HepG2 (cell line): ENCODE data around the gene PURB. TPM values are rescaled to one million over a fixed set of nuclear protein-coding genes. Genes with fewer than 3 reads are reported as not detected.

Source experiments
- CENPT ChIP-seq: sonication (generic); formaldehyde crosslinking; IDR thresholded peaks from 2 replicates; pipeline ENCODE4 v1.8.0; 2022; ENCODE audit warnings: low read depth, mild to moderate bottlenecking, moderate library complexity, missing genetic modification reagents
- DPF2 ChIP-seq: sonication (generic); formaldehyde crosslinking; IDR thresholded peaks from 2 replicates; pipeline ENCODE4 v1.4.0; 2020; ENCODE audit warnings: mild to moderate bottlenecking, low read depth, missing genetic modification reagents, borderline replicate concordance
- FOXK1 ChIP-seq: sonication (generic); formaldehyde crosslinking; IDR thresholded peaks from 2 replicates; pipeline ENCODE4 v1.4.0; 2020; ENCODE audit warnings: low read depth, missing genetic modification reagents, borderline replicate concordance
- GABPA ChIP-seq, 2 experiments: IDR thresholded peaks; 2 replicates each; pipeline ENCODE4 v1.6.1; 2011 to 2016; ENCODE audit warnings: low read depth in 2 of 2, low read length in 1 of 2, missing biosample characterization in 1 of 2, missing genetic modification characterization in 1 of 2
- HMGA1 ChIP-seq: sonication (generic); formaldehyde crosslinking; conservative IDR thresholded peaks from 2 replicates; pipeline ENCODE4 v1.4.0; 2020; ENCODE audit warnings: missing genetic modification reagents
- HNF4G ChIP-seq, 2 experiments: sonication (generic) in 1 of 2; formaldehyde crosslinking in 1 of 2; IDR thresholded peaks; 2 replicates each; pipeline versions ENCODE4 v1.4.0 to v1.6.1; 2011 to 2020; ENCODE audit warnings: borderline replicate concordance in 2 of 2, low read depth in 2 of 2, mild to moderate bottlenecking in 2 of 2, low read length in 1 of 2, missing genetic modification reagents in 1 of 2, moderate library complexity in 1 of 2
- MEIS1 ChIP-seq: sonication (generic); formaldehyde crosslinking; IDR thresholded peaks from 2 replicates; pipeline ENCODE4 v1.9.0; 2021; ENCODE audit warnings: mild to moderate bottlenecking, missing genetic modification reagents, moderate library complexity, borderline replicate concordance
- NFKB2 ChIP-seq: sonication (generic); formaldehyde crosslinking; IDR thresholded peaks from 2 replicates; pipeline ENCODE4 v1.4.0; 2020; ENCODE audit warnings: missing genetic modification reagents, borderline replicate concordance
- NPAS2 ChIP-seq: sonication (generic); formaldehyde crosslinking; IDR thresholded peaks from 2 replicates; pipeline ENCODE4 v1.8.0; 2022; ENCODE audit warnings: mild to moderate bottlenecking, missing genetic modification reagents, borderline replicate concordance
- TSC22D2 ChIP-seq: sonication (generic); formaldehyde crosslinking; IDR thresholded peaks from 2 replicates; pipeline ENCODE4 v1.5.1; 2020; ENCODE audit warnings: missing genetic modification reagents, mild to moderate bottlenecking, borderline replicate concordance
- ZNF256 ChIP-seq: sonication (generic); formaldehyde crosslinking; conservative IDR thresholded peaks from 2 replicates; pipeline ENCODE4 v1.4.0; 2020; ENCODE audit warnings: missing genetic modification reagents
- ZNF530 ChIP-seq: sonication (generic); formaldehyde crosslinking; IDR thresholded peaks from 2 replicates; pipeline ENCODE4 v1.5.0; 2020; ENCODE audit warnings: low read depth, mild to moderate bottlenecking, missing genetic modification reagents
- ZNF652 ChIP-seq: IDR thresholded peaks from 2 replicates; pipeline ENCODE4 v1.6.1; 2016; ENCODE audit warnings: low read depth, borderline replicate concordance
- ZNF678 ChIP-seq: sonication (generic); formaldehyde crosslinking; IDR thresholded peaks from 2 replicates; pipeline ENCODE4 v1.4.0; 2020; ENCODE audit warnings: mild to moderate bottlenecking, missing genetic modification reagents
- ZNF75D ChIP-seq: sonication (generic); formaldehyde crosslinking; IDR thresholded peaks from 2 replicates; pipeline ENCODE4 v1.8.1; 2023; ENCODE audit warnings: missing genetic modification reagents, mild to moderate bottlenecking, borderline replicate concordance
- ZNF790 ChIP-seq: sonication (generic); formaldehyde crosslinking; IDR thresholded peaks from 2 replicates; pipeline ENCODE4 v1.8.0; 2022; ENCODE audit warnings: missing genetic modification reagents, mild to moderate bottlenecking, borderline replicate concordance
- ZNF878 ChIP-seq: sonication (generic); formaldehyde crosslinking; IDR thresholded peaks from 2 replicates; pipeline ENCODE4 v1.8.1; 2023; ENCODE audit warnings: mild to moderate bottlenecking, missing genetic modification reagents, moderate library complexity
- polyA plus RNA-seq, 8 experiments: library from polyadenylated mRNA; depleted of rRNA in 3 of 8; stranded (reverse) in 7 of 8; unstranded in 1 of 8; fragments of >200 nt; fragmentation: Illumina TruSeq in 4 of 8; extraction: Trizol in 4 of 8; gene quantifications; 2 replicates each; pipeline versions ENCODE4 v1.2.1 to v1.2.3, GENCODE V29; 2011 to 2016; ENCODE audit warnings: low read depth in 4 of 8, missing spikeins in 1 of 8, mixed read lengths in 1 of 8; ENCODE audit not compliant: insufficient read depth in 1 of 8
- total RNA-seq, 5 experiments: library from RNA; depleted of rRNA; stranded (reverse); fragments of >200 nt; fragmentation: Illumina TruSeq; extraction: Trizol; gene quantifications; 2 replicates each; pipeline ENCODE4 v1.2.3, GENCODE V29; 2016; ENCODE audit warnings: low read depth in 1 of 5
- TF ChIP-seq, protein P1 (sequence below): sonication (generic); formaldehyde crosslinking; IDR thresholded peaks from 2 replicates; pipeline ENCODE4 v1.4.0; 2020; ENCODE audit warnings: missing genetic modification reagents, borderline replicate concordance
- TF ChIP-seq, protein P2 (sequence below): IDR thresholded peaks from 2 replicates; pipeline ENCODE4 v1.6.1; 2016; ENCODE audit warnings: low read depth
- TF ChIP-seq, protein P3 (sequence below), 2 experiments: sonication (generic) in 1 of 2; formaldehyde crosslinking in 1 of 2; IDR thresholded peaks; 2 replicates each; pipeline versions ENCODE4 v1.4.0 to v1.6.1; 2018 to 2020; ENCODE audit warnings: missing genetic modification reagents in 2 of 2, borderline replicate concordance in 1 of 2, low read depth in 1 of 2, mild to moderate bottlenecking in 1 of 2, missing biosample characterization in 1 of 2
- TF ChIP-seq, protein P4 (sequence below): sonication (generic); formaldehyde crosslinking; IDR thresholded peaks from 2 replicates; pipeline ENCODE4 v1.5.0; 2020; ENCODE audit warnings: missing genetic modification reagents

PURB gene
- total and polyA plus RNA-seq, 2 of the 13 experiments (the other 11 are each of a cell fraction or from before 2014, with no cell fraction given), result 2.3 to 4.3 TPM

DNA sequence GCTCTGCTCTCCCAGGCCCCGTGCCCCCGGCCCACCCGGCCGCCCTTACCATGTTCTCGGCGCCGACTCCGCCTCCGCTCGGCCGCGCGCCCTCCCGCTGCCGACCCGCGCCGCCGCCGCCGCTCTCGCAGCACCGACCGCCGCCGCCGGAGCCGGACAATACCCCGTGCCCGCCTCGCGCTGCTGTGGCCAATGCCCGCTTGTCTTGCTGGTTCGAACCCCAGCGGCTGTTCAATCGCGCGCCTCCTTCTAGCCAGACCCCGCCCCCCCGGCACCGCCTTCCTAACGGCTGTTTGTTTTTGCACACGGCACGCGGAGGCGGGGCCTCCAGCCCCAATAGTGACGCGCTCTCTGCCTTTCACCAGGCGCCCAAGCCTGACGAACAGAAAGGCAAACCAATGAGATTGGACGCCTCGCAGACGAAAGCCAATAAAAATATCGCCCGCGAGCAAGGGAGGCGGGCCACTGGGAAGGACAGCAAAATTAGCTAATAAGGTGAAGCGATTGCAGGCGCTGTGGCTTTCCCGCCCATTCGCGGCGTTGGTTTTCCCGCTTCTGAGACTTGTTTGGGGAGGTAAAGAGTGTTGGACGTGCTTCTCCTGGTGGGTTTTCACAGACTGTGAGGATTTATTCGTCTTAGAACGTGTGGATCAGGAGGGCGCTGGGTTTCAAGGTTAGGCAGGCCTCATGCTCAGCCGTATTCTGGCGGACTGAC is 37.3 kb downstream of the PURB start, which contains the start of gene H2AZ2 (continued):
- TF ChIP-seq NPAS2, result no peak
- peak; percentile 49 for TF ChIP-seq ZNF878 (CRISPR knock-in tag)
- peak; percentile 63; the same call in 1 of the 2 replicates for TF ChIP-seq FOXK1
- TF ChIP-seq ZNF652 (CRISPR knock-in tag), result no peak
- TF ChIP-seq ZNF790 (CRISPR knock-in tag), result peak; percentile 37; the same call in 1 of the 2 replicates
- TF ChIP-seq, protein P1, sequence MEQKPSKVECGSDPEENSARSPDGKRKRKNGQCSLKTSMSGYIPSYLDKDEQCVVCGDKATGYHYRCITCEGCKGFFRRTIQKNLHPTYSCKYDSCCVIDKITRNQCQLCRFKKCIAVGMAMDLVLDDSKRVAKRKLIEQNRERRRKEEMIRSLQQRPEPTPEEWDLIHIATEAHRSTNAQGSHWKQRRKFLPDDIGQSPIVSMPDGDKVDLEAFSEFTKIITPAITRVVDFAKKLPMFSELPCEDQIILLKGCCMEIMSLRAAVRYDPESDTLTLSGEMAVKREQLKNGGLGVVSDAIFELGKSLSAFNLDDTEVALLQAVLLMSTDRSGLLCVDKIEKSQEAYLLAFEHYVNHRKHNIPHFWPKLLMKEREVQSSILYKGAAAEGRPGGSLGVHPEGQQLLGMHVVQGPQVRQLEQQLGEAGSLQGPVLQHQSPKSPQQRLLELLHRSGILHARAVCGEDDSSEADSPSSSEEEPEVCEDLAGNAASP (CRISPR knock-in tag), result no peak
- TF ChIP-seq ZNF678 (CRISPR knock-in tag), result peak; percentile 63; the same call in 1 of the 2 replicates
- TF ChIP-seq, protein P2, sequence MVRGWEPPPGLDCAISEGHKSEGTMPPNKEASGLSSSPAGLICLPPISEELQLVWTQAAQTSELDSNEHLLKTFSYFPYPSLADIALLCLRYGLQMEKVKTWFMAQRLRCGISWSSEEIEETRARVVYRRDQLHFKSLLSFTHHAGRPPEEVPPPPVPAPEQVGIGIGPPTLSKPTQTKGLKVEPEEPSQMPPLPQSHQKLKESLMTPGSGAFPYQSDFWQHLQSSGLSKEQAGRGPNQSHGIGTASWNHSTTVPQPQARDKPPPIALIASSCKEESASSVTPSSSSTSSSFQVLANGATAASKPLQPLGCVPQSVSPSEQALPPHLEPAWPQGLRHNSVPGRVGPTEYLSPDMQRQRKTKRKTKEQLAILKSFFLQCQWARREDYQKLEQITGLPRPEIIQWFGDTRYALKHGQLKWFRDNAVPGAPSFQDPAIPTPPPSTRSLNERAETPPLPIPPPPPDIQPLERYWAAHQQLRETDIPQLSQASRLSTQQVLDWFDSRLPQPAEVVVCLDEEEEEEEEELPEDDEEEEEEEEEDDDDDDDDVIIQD (CRISPR knock-in tag), result peak; percentile 61
- TF ChIP-seq GABPA (IDR thresholded peaks at IDR 0.05; ENCODE audit: low read depth, low read length), result no peak
- peak; percentile 64 for TF ChIP-seq GABPA (CRISPR knock-in tag; IDR thresholded peaks at IDR 0.05; ENCODE audit: low read depth)
- no peak for TF ChIP-seq CENPT (CRISPR knock-in tag)
- TF ChIP-seq, protein P3, sequence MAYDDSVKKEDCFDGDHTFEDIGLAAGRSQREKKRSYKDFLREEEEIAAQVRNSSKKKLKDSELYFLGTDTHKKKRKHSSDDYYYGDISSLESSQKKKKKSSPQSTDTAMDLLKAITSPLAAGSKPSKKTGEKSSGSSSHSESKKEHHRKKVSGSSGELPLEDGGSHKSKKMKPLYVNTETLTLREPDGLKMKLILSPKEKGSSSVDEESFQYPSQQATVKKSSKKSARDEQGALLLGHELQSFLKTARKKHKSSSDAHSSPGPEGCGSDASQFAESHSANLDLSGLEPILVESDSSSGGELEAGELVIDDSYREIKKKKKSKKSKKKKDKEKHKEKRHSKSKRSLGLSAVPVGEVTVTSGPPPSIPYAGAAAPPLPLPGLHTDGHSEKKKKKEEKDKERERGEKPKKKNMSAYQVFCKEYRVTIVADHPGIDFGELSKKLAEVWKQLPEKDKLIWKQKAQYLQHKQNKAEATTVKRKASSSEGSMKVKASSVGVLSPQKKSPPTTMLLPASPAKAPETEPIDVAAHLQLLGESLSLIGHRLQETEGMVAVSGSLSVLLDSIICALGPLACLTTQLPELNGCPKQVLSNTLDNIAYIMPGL (CRISPR knock-in tag; IDR thresholded peaks at IDR 0.05; ENCODE audit: borderline replicate concordance in 1 of 2, low read depth in 1 of 2), result no peak; a peak in 1 of 4 replicates
- peak; percentile 72; the same call in 1 of the 2 replicates for TF ChIP-seq ZNF256 (CRISPR knock-in tag)
- TF ChIP-seq, protein P4, sequence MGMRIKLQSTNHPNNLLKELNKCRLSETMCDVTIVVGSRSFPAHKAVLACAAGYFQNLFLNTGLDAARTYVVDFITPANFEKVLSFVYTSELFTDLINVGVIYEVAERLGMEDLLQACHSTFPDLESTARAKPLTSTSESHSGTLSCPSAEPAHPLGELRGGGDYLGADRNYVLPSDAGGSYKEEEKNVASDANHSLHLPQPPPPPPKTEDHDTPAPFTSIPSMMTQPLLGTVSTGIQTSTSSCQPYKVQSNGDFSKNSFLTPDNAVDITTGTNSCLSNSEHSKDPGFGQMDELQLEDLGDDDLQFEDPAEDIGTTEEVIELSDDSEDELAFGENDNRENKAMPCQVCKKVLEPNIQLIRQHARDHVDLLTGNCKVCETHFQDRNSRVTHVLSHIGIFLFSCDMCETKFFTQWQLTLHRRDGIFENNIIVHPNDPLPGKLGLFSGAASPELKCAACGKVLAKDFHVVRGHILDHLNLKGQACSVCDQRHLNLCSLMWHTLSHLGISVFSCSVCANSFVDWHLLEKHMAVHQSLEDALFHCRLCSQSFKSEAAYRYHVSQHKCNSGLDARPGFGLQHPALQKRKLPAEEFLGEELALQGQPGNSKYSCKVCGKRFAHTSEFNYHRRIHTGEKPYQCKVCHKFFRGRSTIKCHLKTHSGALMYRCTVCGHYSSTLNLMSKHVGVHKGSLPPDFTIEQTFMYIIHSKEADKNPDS (CRISPR knock-in tag), result no peak
- TF ChIP-seq ZNF530 (CRISPR knock-in tag), result no peak
- TF ChIP-seq NFKB2, result peak; percentile 73
- TF ChIP-seq DPF2, result no peak
- TF ChIP-seq MEIS1 (CRISPR knock-in tag), result no peak; the same call in 1 of the 2 replicates
- peak; percentile 37; the same call in 1 of the 2 replicates for TF ChIP-seq TSC22D2
- TF ChIP-seq HNF4G (IDR thresholded peaks at IDR 0.05; ENCODE audit: borderline replicate concordance, low read depth, low read length), result no peak
- TF ChIP-seq HNF4G (CRISPR knock-in tag; IDR thresholded peaks at IDR 0.05; ENCODE audit: borderline replicate concordance, low read depth), result no peak
- TF ChIP-seq HMGA1 (CRISPR knock-in tag), result no peak
- TF ChIP-seq ZNF75D (CRISPR knock-in tag), result no peak
